IMR-90 (cell line): ENCODE measurements around the gene NT5C1B.

Experiments used
- BHLHE40 ChIP-seq: fragments of 150-350 bp; IDR thresholded peaks from 2 replicates; pipeline ENCODE4 v1.6.1; 2016; ENCODE audit warnings: mild to moderate bottlenecking, low read depth, low read length
- CEBPB ChIP-seq: IDR thresholded peaks from 2 replicates; pipeline ENCODE4 v1.6.1; 2012; ENCODE audit warnings: low read depth, low read length, improper control_type of control experiment
- CHD1 ChIP-seq: IDR thresholded peaks from 2 replicates; pipeline ENCODE4 v1.6.1; 2012; ENCODE audit warnings: low read depth, low read length, improper control_type of control experiment
- CTCF ChIP-seq: conservative IDR thresholded peaks from 2 replicates; pipeline ENCODE4 v1.5.1; 2012; ENCODE audit warnings: mild to moderate bottlenecking, low read depth, low read length, improper control_type of control experiment
- FOS ChIP-seq: fragments of 150-350 bp; IDR thresholded peaks from 2 replicates; pipeline ENCODE4 v1.6.1; 2016; ENCODE audit warnings: low read depth, low read length
- MXI1 ChIP-seq: IDR thresholded peaks from 2 replicates; pipeline ENCODE4 v1.6.1; 2012; ENCODE audit warnings: low read depth, mild to moderate bottlenecking, low read length, moderate library complexity, borderline replicate concordance
- NFE2L2 ChIP-seq: fragments of 150-350 bp; IDR thresholded peaks from 2 replicates; pipeline ENCODE4 v1.6.1; 2016; ENCODE audit warnings: low read depth, mild to moderate bottlenecking, low read length
- POLR2A ChIP-seq: IDR thresholded peaks from 2 replicates; pipeline ENCODE4 v1.6.1; 2012; ENCODE audit warnings: mild to moderate bottlenecking, low read depth, low read length
- RAD21 ChIP-seq: IDR thresholded peaks from 2 replicates; pipeline ENCODE4 v1.6.1; 2012; ENCODE audit warnings: low read length, improper control_type of control experiment
- RFX5 ChIP-seq: IDR thresholded peaks from 2 replicates; pipeline ENCODE4 v1.8.0; 2012; ENCODE audit warnings: low read depth, mild to moderate bottlenecking, low read length, moderate library complexity
- SMC3 ChIP-seq: fragments of 150-350 bp; IDR thresholded peaks from 2 replicates; pipeline ENCODE4 v1.6.1; 2016; ENCODE audit warnings: low read depth, mild to moderate bottlenecking, antibody characterized with exemption, low read length, moderate library complexity
- USF2 ChIP-seq: fragments of 150-350 bp; IDR thresholded peaks from 2 replicates; pipeline ENCODE4 v1.6.1; 2017; ENCODE audit warnings: mild to moderate bottlenecking, antibody characterized with exemption, low read length, low read depth

GRCh38 chr2:18603854-18604530, 14.6 kb upstream of the NT5C1B start:
- TF ChIP-seq CTCF (no peak), SMC3 (no peak), FOS (no peak), BHLHE40 (no peak), POLR2A (no peak), CHD1 (no peak), RAD21 (no peak), USF2 (no peak), CEBPB (no peak), MXI1 (no peak), NFE2L2 (no peak), RFX5 (no peak)
